IMR-90 (cell line): Measurements from ENCODE around the gene ARHGEF18. TPM values are rescaled to one million over a fixed set of nuclear protein-coding genes. Genes with fewer than 3 reads are reported as not detected.

Source experiments
- ATAC-seq: fragments of 200-7000 bp; cut with Tn5 transposase; 2 replicates; pipeline ENCODE4 v1.9.1; 2020; ENCODE audit warnings: low read depth, mild to moderate bottlenecking, moderate library complexity
- BruUV-seq: library from RNA; stranded (reverse); fragments of 400-500 nt; replicated peaks from 2 replicates; lab custom pipeline; 2021; lab: Mats Ljungman, UMichigan
- CTCF ChIA-PET: fragments of 300-600 bp; formaldehyde crosslinking; extraction: SDS; loops from one replicate; lab custom pipeline; 2021; ENCODE audit warnings: antibody characterized with exemption; lab: Yijun Ruan, JAX
- POLR2A ChIA-PET: fragments of 300-600 bp; sonication (Branson Sonifier 250); formaldehyde crosslinking; loops from one replicate; lab custom pipeline; 2022; ENCODE audit warnings: antibody characterized with exemption; ENCODE audit not compliant: unreplicated experiment; lab: Charles Lee
- DNase-seq: peaks from one replicate; pipeline ENCODE4 v3.0.0; 2013
- H2AFZ ChIP-seq: replicated peaks from 2 replicates; pipeline ENCODE3; 2013; ENCODE audit warnings: low read length, mild to moderate bottlenecking; ENCODE audit not compliant: poor library complexity
- H2AK5ac ChIP-seq: 2 replicates; pipeline ENCODE4 v1.6.1; 2013; ENCODE audit warnings: low read depth, low read length, inconsistent platforms
- H2AK9ac ChIP-seq: replicated peaks from 2 replicates; pipeline ENCODE3; 2013; ENCODE audit warnings: mild to moderate bottlenecking, low read depth, low read length, moderate library complexity; ENCODE audit not compliant: poor library complexity
- H2BK120ac ChIP-seq: 2 replicates; pipeline ENCODE4 v1.6.1; 2013; ENCODE audit warnings: low read depth, low read length, inconsistent platforms
- H2BK15ac ChIP-seq: 3 replicates; pipeline ENCODE4 v1.6.1; 2013; ENCODE audit warnings: low read depth, low read length, inconsistent platforms
- H2BK20ac ChIP-seq: 2 replicates; pipeline ENCODE4 v1.6.1; 2013; ENCODE audit warnings: low read depth, mild to moderate bottlenecking, inconsistent platforms, low read length, moderate library complexity
- H2BK5ac ChIP-seq: 2 replicates; pipeline ENCODE4 v1.6.1; 2013; ENCODE audit warnings: mild to moderate bottlenecking, low read depth, low read length, inconsistent platforms; ENCODE audit not compliant: poor library complexity, severe bottlenecking
- H3K14ac ChIP-seq: replicated peaks from 2 replicates; pipeline ENCODE4 v1.6.1; 2013; ENCODE audit warnings: low read depth, low read length, inconsistent platforms
- H3K18ac ChIP-seq: 2 replicates; pipeline ENCODE4 v1.6.1; 2013; ENCODE audit warnings: low read depth, low read length, control low read depth
- H3K23ac ChIP-seq: 2 replicates; pipeline ENCODE4 v1.6.1; 2013; ENCODE audit warnings: low read depth, low read length, inconsistent platforms
- H3K27ac ChIP-seq: 2 replicates; pipeline ENCODE4 v1.5.1; 2013; ENCODE audit warnings: mild to moderate bottlenecking, control low read depth, low read length; ENCODE audit not compliant: insufficient read depth
- H3K27me3 ChIP-seq: 2 replicates; pipeline ENCODE4 v1.6.1; 2013; ENCODE audit warnings: low read length; ENCODE audit not compliant: control insufficient read depth, insufficient read depth
- H3K36me3 ChIP-seq: 2 replicates; pipeline ENCODE4 v1.6.1; 2013; ENCODE audit warnings: low read length, mixed read lengths; ENCODE audit not compliant: control insufficient read depth, insufficient read depth
- H3K4ac ChIP-seq: 2 replicates; pipeline ENCODE4 v1.6.1; 2013; ENCODE audit warnings: low read depth, low read length, inconsistent platforms
- H3K4me1 ChIP-seq: 2 replicates; pipeline ENCODE4 v1.6.1; 2013; ENCODE audit warnings: low read length, mixed read lengths; ENCODE audit not compliant: control insufficient read depth, insufficient read depth
- H3K4me2 ChIP-seq: 2 replicates; pipeline ENCODE4 v1.6.1; 2013; ENCODE audit warnings: low read depth, mild to moderate bottlenecking, control low read depth, low read length, moderate library complexity
- H3K4me3 ChIP-seq: 2 replicates; pipeline ENCODE4 v1.5.1; 2013; ENCODE audit warnings: low read depth, mild to moderate bottlenecking, control low read depth, low read length, moderate library complexity; ENCODE audit not compliant: insufficient read depth
- H3K56ac ChIP-seq: 2 replicates; pipeline ENCODE4 v1.6.1; 2013; ENCODE audit warnings: low read length, inconsistent platforms; ENCODE audit not compliant: insufficient read depth; ENCODE audit errors: extremely low read depth
- H3K79me1 ChIP-seq, 2 experiments: 2 replicates each; pipeline ENCODE4 v1.6.1; 2013; ENCODE audit warnings: low read length in 2 of 2, inconsistent platforms in 1 of 2, low read depth in 1 of 2
- H3K9ac ChIP-seq: 2 replicates; pipeline ENCODE4 v1.6.1; 2013; ENCODE audit warnings: low read depth, low read length, control low read depth
- H3K9me1 ChIP-seq: 2 replicates; pipeline ENCODE4 v1.6.1; 2013; ENCODE audit warnings: low read length, inconsistent platforms; ENCODE audit not compliant: insufficient read depth
- H3K9me3 ChIP-seq: 2 replicates; pipeline ENCODE4 v1.6.1; 2013; ENCODE audit warnings: low read length; ENCODE audit not compliant: control insufficient read depth, insufficient read depth
- H4K20me1 ChIP-seq: 2 replicates; pipeline ENCODE4 v1.6.1; 2013; ENCODE audit warnings: low read length, inconsistent platforms; ENCODE audit not compliant: insufficient read depth
- H4K5ac ChIP-seq: 2 replicates; pipeline ENCODE4 v1.6.1; 2013; ENCODE audit warnings: mild to moderate bottlenecking, low read depth, low read length, control low read depth
- H4K8ac ChIP-seq, 2 experiments: 2 replicates each; pipeline ENCODE4 v1.6.1; 2013; ENCODE audit warnings: low read depth in 2 of 2, low read length in 2 of 2, control low read depth in 1 of 2, inconsistent platforms in 1 of 2
- H4K91ac ChIP-seq: 2 replicates; pipeline ENCODE4 v1.6.1; 2013; ENCODE audit warnings: low read depth, low read length, inconsistent platforms; ENCODE audit not compliant: insufficient read depth
- CHD1 ChIP-seq: IDR thresholded peaks from 2 replicates; pipeline ENCODE4 v1.6.1; 2012; ENCODE audit warnings: low read depth, low read length, improper control_type of control experiment
- MAFK ChIP-seq: IDR thresholded peaks from 2 replicates; pipeline ENCODE4 v1.6.1; 2012; ENCODE audit warnings: low read depth, low read length, improper control_type of control experiment
- MAZ ChIP-seq: IDR thresholded peaks from 2 replicates; pipeline ENCODE4 v1.6.1; 2012; ENCODE audit warnings: low read depth, mild to moderate bottlenecking, low read length, improper control_type of control experiment, moderate library complexity, borderline replicate concordance
- MXI1 ChIP-seq: IDR thresholded peaks from 2 replicates; pipeline ENCODE4 v1.6.1; 2012; ENCODE audit warnings: low read depth, mild to moderate bottlenecking, low read length, moderate library complexity, borderline replicate concordance
- POLR2A ChIP-seq: IDR thresholded peaks from 2 replicates; pipeline ENCODE4 v1.6.1; 2012; ENCODE audit warnings: mild to moderate bottlenecking, low read depth, low read length
- SMC3 ChIP-seq: fragments of 150-350 bp; IDR thresholded peaks from 2 replicates; pipeline ENCODE4 v1.6.1; 2016; ENCODE audit warnings: low read depth, mild to moderate bottlenecking, antibody characterized with exemption, low read length, moderate library complexity
- USF2 ChIP-seq: fragments of 150-350 bp; IDR thresholded peaks from 2 replicates; pipeline ENCODE4 v1.6.1; 2017; ENCODE audit warnings: mild to moderate bottlenecking, antibody characterized with exemption, low read length, low read depth
- WGBS, 2 experiments: methylation state at CpG; one replicate each; pipeline versions ENCODE4 v1.1.5 to v1.1.7; 2013; ENCODE audit warnings: missing lambda C conversion rate in 2 of 2; ENCODE audit not compliant: insufficient read length in 1 of 2; ENCODE audit errors: extremely low coverage in 2 of 2; 5-methylcytosine and 5-hydroxymethylcytosine counted together
- dilution Hi-C: fragments of 300-500 bp; cut with HindIII; formaldehyde crosslinking; loops from one replicate; pipeline ENCODE4 v1.14.3; 2018; ENCODE audit warnings: low sequenced_read_pairs; ENCODE audit not compliant: unreplicated experiment
- in situ Hi-C: fragments of 300-500 bp; cut with MboI; formaldehyde crosslinking; loops from 3 replicates; pipeline ENCODE4 v1.14.3; 2019; ENCODE audit warnings: low sequenced_read_pairs, inconsistent platforms, mixed read lengths
- intact Hi-C: fragments of 100-400 bp; cut with micrococcal nuclease; formaldehyde crosslinking; loops from 2 replicates; pipeline ENCODE4 v1.10.0; 2022
- polyA plus RNA-seq, 3 experiments: library from polyadenylated mRNA; depleted of rRNA; stranded (reverse); fragments of >200 nt; gene quantifications; 2 replicates each; pipeline ENCODE4 v1.2.3, GENCODE V29; 2012; ENCODE audit warnings: low replicate concordance in 1 of 3
- total RNA-seq: library from RNA; depleted of rRNA; stranded (reverse); fragments of >200 nt; gene quantifications from 2 replicates; pipeline ENCODE4 v1.2.3, GENCODE V29; 2012

Gene ARHGEF18
- total and polyA plus RNA-seq, 2 of the 4 experiments (the other 2 are of a cell fraction): 11.6 to 12.4 TPM

- Histone ChIP-seq H3K27ac (no peak overlapping the region), H4K20me1 (no peaks in the 10 kb centered on the region), H3K4me1 (no peaks in the 10 kb centered on the region), H3K9me3 (no peaks in the 10 kb centered on the region), H2BK20ac (no peak overlapping the region), H3K14ac (no peak overlapping the region), H2BK15ac (no peak overlapping the region), H4K8ac (no peak overlapping the region), H2AFZ (no peak overlapping the region), H4K91ac (no peak overlapping the region), H3K18ac (no peak overlapping the region), H3K36me3 (no peaks in the 10 kb centered on the region), H3K9ac (no peak overlapping the region), H2BK120ac (no peak overlapping the region), H2BK5ac (no peak overlapping the region), H3K27me3 (no peaks in the 10 kb centered on the region), H2AK5ac (no peak overlapping the region), H3K4ac (no peak overlapping the region), H3K9me1 (no peaks in the 10 kb centered on the region), H3K4me3 (no peak overlapping the region), H4K5ac (no peak overlapping the region), H3K79me1 (no peaks in the 10 kb centered on the region), H3K4me2 (no peak overlapping the region), H2AK9ac (no peak overlapping the region), H3K23ac (no peak overlapping the region), H3K56ac (no peak overlapping the region)
- dilution Hi-C loops: no loop called here
- ATAC-seq: no peak
- TF ChIP-seq MAFK: no peak
- no peak for TF ChIP-seq MAZ
- TF ChIP-seq MXI1: no peak
- TF ChIP-seq CHD1: no peak
- TF ChIP-seq SMC3: no peak
- TF ChIP-seq POLR2A: no peak
- no peak for TF ChIP-seq USF2
- ChIA-PET POLR2A (no interaction called here), CTCF (no interaction called here)
- intact Hi-C loops: no loop called here
- 54% methylated on average over 2 of the region's 9 CpGs; no CpG with 5 or more reads in 1 of the 2 experiments for WGBS, 2 experiments
- BruUV-seq: no TSS peak
- no peak for DNase-seq
- in situ Hi-C loops: no loop called here
These were observed 44.5 kb upstream of the ARHGEF18 start for GRCh38 chr19:7304200-7304599.
